Measurements from ENCODE around the gene FHL1.
"Not testable (repeated sequence)": the region's sequence is repeated elsewhere in the genome, so short reads cannot be mapped to it uniquely, and the experiment has no call there.

The FHL1 gene

GRCh38 chrX:136219893-136220292 lies 72.6 kb downstream of the FHL1 start:
- ATAC-seq (no peak), DNase-seq (no peak)
- H3K4me3 Mint-ChIP-seq: no peak overlapping the region
- no peak overlapping the region for H3K27ac Mint-ChIP-seq
- H3K4me1 Mint-ChIP-seq: peaks cover 2% of the 10 kb centered on the region
- H3K27me3 Mint-ChIP-seq: no peaks in the 10 kb centered on the region
- no peaks in the 10 kb centered on the region for H3K9me3 Mint-ChIP-seq
- H3K36me3 Mint-ChIP-seq (ENCODE audit: low read depth): peaks cover 31% of the 10 kb centered on the region

GRCh38 chrX:136220540-136220939 lies 73.2 kb downstream of the FHL1 start:
- no peak overlapping the region for H3K4me3 Mint-ChIP-seq
- H3K27me3 Mint-ChIP-seq: no peaks in the 10 kb centered on the region
- no peaks in the 10 kb centered on the region for H3K9me3 Mint-ChIP-seq
- peaks cover 2% of the 10 kb centered on the region for H3K4me1 Mint-ChIP-seq
- H3K36me3 Mint-ChIP-seq (ENCODE audit: low read depth): peaks cover 34% of the 10 kb centered on the region
- ATAC-seq (no peak), DNase-seq (no peak)
- H3K27ac Mint-ChIP-seq: no peak overlapping the region

- DNase-seq (no peak), ATAC-seq (no peak)
- Mint-ChIP-seq H3K36me3 (ENCODE audit: low read depth) (peaks cover 38% of the 10 kb centered on the region), H3K9me3 (no peaks in the 10 kb centered on the region), H3K27ac (no peak overlapping the region), H3K27me3 (no peaks in the 10 kb centered on the region), H3K4me1 (no peaks in the 10 kb centered on the region), H3K4me3 (no peak overlapping the region)
Measured at GRCh38 chrX:136220951-136221350, 73.6 kb downstream of the FHL1 start.

- H3K4me3 Mint-ChIP-seq: no peak overlapping the region
- peaks cover 41% of the 10 kb centered on the region for H3K36me3 Mint-ChIP-seq (ENCODE audit: low read depth)
- H3K27ac Mint-ChIP-seq: no peak overlapping the region
Measured at GRCh38 chrX:136221851-136222513, 74.6 kb downstream of the FHL1 start.

GRCh38 chrX:136227074-136227473 lies 79.7 kb downstream of the FHL1 start:
- no peak for ATAC-seq
- H3K4me1 Mint-ChIP-seq: peaks cover 18% of the 10 kb centered on the region
- no peaks in the 10 kb centered on the region for H3K9me3 Mint-ChIP-seq
- H3K27me3 Mint-ChIP-seq: no peaks in the 10 kb centered on the region
- DNase-seq: no peak
- H3K27ac Mint-ChIP-seq: no peak overlapping the region
- no peak overlapping the region for H3K4me3 Mint-ChIP-seq
- peaks cover 30% of the 10 kb centered on the region for H3K36me3 Mint-ChIP-seq (ENCODE audit: low read depth)

More at GRCh38 chrX:136221851-136222513, 74.6 kb downstream of the FHL1 start:
- no peak for ATAC-seq
- DNase-seq: no peak
- Mint-ChIP-seq H3K4me1 (no peaks in the 10 kb centered on the region), H3K27me3 (no peaks in the 10 kb centered on the region), H3K9me3 (no peaks in the 10 kb centered on the region)

- Mint-ChIP-seq H3K27me3 (no peaks in the 10 kb centered on the region), H3K27ac (no peak overlapping the region), H3K36me3 (ENCODE audit: low read depth) (peaks cover 27% of the 10 kb centered on the region), H3K9me3 (no peaks in the 10 kb centered on the region), H3K4me3 (no peak overlapping the region), H3K4me1 (peaks cover 18% of the 10 kb centered on the region)
- DNase-seq (no peak), ATAC-seq (peak; percentile 76)
Measured at GRCh38 chrX:136227948-136228838, 80.9 kb downstream of the FHL1 start.

- Mint-ChIP-seq H3K27me3 (no peaks in the 10 kb centered on the region), H3K9me3 (no peaks in the 10 kb centered on the region), H3K4me3 (no peak overlapping the region), H3K27ac (no peak overlapping the region), H3K4me1 (peaks cover 18% of the 10 kb centered on the region), H3K36me3 (ENCODE audit: low read depth) (peaks cover 23% of the 10 kb centered on the region)
- no peak for ATAC-seq
- no peak for DNase-seq
Measured at GRCh38 chrX:136228839-136229207, 81.5 kb downstream of the FHL1 start.

GRCh38 chrX:136237074-136237473 lies 89.7 kb downstream of the FHL1 start:
- no peaks in the 10 kb centered on the region for H3K9me3 Mint-ChIP-seq
- peaks cover 26% of the 10 kb centered on the region for H3K36me3 Mint-ChIP-seq (ENCODE audit: low read depth)
- no peak for ATAC-seq
- DNase-seq: no peak
- H3K27me3 Mint-ChIP-seq: no peaks in the 10 kb centered on the region
- no peaks in the 10 kb centered on the region for H3K4me1 Mint-ChIP-seq
- H3K27ac Mint-ChIP-seq: no peak overlapping the region
- H3K4me3 Mint-ChIP-seq: no peak overlapping the region

GRCh38 chrX:136237849-136238248 lies 90.5 kb downstream of the FHL1 start:
- not testable (repeated sequence) for DNase-seq, H3K9me3 Mint-ChIP-seq, H3K27me3 Mint-ChIP-seq, H3K27ac Mint-ChIP-seq, ATAC-seq, H3K4me3 Mint-ChIP-seq, H3K4me1 Mint-ChIP-seq
- H3K36me3 Mint-ChIP-seq (ENCODE audit: low read depth): peaks cover 33% of the 10 kb centered on the region

GRCh38 chrX:136246201-136246600 lies 98.9 kb downstream of the FHL1 start:
- peaks cover 21% of the 10 kb centered on the region for H3K36me3 Mint-ChIP-seq (ENCODE audit: low read depth)
- H3K9me3 Mint-ChIP-seq: no peaks in the 10 kb centered on the region
- no peak overlapping the region for H3K27ac Mint-ChIP-seq
- peaks cover 8% of the 10 kb centered on the region for H3K4me1 Mint-ChIP-seq
- H3K27me3 Mint-ChIP-seq: no peaks in the 10 kb centered on the region
- ATAC-seq: no peak
- H3K4me3 Mint-ChIP-seq: no peak overlapping the region
- no peak for DNase-seq

GRCh38 chrX:136250191-136251040 lies 103.1 kb downstream of the FHL1 start:
- peak; percentile 53 for DNase-seq
- no peaks in the 10 kb centered on the region for H3K27me3 Mint-ChIP-seq
- peak overlapping the region; percentile 67 for H3K27ac Mint-ChIP-seq
- peaks cover 12% of the 10 kb centered on the region for H3K4me1 Mint-ChIP-seq
- peak; percentile 73 for ATAC-seq
- H3K4me3 Mint-ChIP-seq: peak overlapping the region; percentile 76
- no peaks in the 10 kb centered on the region for H3K9me3 Mint-ChIP-seq
- H3K36me3 Mint-ChIP-seq (ENCODE audit: low read depth): peaks cover 2% of the 10 kb centered on the region

- H3K4me1 Mint-ChIP-seq: peaks cover 12% of the 10 kb centered on the region
- H3K27ac Mint-ChIP-seq: peak within 1 kb of the TSS; percentile 73
- no peaks in the 10 kb centered on the region for H3K9me3 Mint-ChIP-seq
- peaks cover 2% of the 10 kb centered on the region for H3K36me3 Mint-ChIP-seq (ENCODE audit: low read depth)
- no peaks in the 10 kb centered on the region for H3K27me3 Mint-ChIP-seq
- peak within 1 kb of the TSS; percentile 82 for H3K4me3 Mint-ChIP-seq
- ATAC-seq: peak; percentile 86
- DNase-seq: peak; percentile 61
Measured at GRCh38 chrX:136251041-136251991, 104.0 kb downstream of the FHL1 start, which contains the start of gene MAP7D3. Gene MAP7D3, minus strand, starts transcription at chrX:136251400. Its CDS starts 42 bp downstream, at chrX:136251358.

GRCh38 chrX:136255541-136255940 lies 108.2 kb downstream of the FHL1 start:
- Mint-ChIP-seq H3K27ac (no peak overlapping the region), H3K4me1 (peaks cover 21% of the 10 kb centered on the region), H3K9me3 (no peaks in the 10 kb centered on the region), H3K36me3 (ENCODE audit: low read depth) (no peaks in the 10 kb centered on the region), H3K27me3 (no peaks in the 10 kb centered on the region), H3K4me3 (no peak overlapping the region)
- DNase-seq: no peak
- ATAC-seq: no peak

All from activated naive CD8-positive, alpha-beta T cell treated with anti-CD3 and anti-CD28 coated beads, Interleukin-2, amount 50 U/mL, for 24 hours (primary cell).